HepG2 (cell line): Measurements from ENCODE around the gene RPS5. TPM values are rescaled to one million over a fixed set of nuclear protein-coding genes. Genes with fewer than 3 reads are reported as not detected.

Source experiments
- ELK4 ChIP-seq: sonication (generic); formaldehyde crosslinking; IDR thresholded peaks from 2 replicates; pipeline ENCODE4 v1.9.0; 2021; ENCODE audit warnings: missing genetic modification reagents, borderline replicate concordance
- EP300 ChIP-seq, 3 experiments: sonication (generic) in 1 of 3; formaldehyde crosslinking in 1 of 3; IDR thresholded peaks; 2 replicates each; pipeline versions ENCODE4 v1.5.1 to v1.6.1; 2011 to 2020; ENCODE audit warnings: low read depth in 2 of 3, low read length in 2 of 3, borderline replicate concordance in 1 of 3, improper control_type of control experiment in 1 of 3, mild to moderate bottlenecking in 1 of 3, missing genetic modification reagents in 1 of 3, moderate library complexity in 1 of 3
- MXD4 ChIP-seq: IDR thresholded peaks from 2 replicates; pipeline ENCODE4 v1.6.1; 2016; ENCODE audit warnings: mild to moderate bottlenecking, missing biosample characterization, missing genetic modification reagents
- PLSCR1 ChIP-seq: sonication (generic); formaldehyde crosslinking; IDR thresholded peaks from 2 replicates; pipeline ENCODE4 v1.5.0; 2020; ENCODE audit warnings: missing genetic modification reagents, mild to moderate bottlenecking, borderline replicate concordance
- SSRP1 ChIP-seq: IDR thresholded peaks from 2 replicates; pipeline ENCODE4 v1.6.1; 2016; ENCODE audit warnings: control low read depth
- STAG1 ChIP-seq: sonication (generic); formaldehyde crosslinking; IDR thresholded peaks from 2 replicates; pipeline ENCODE4 v1.4.0; 2020; ENCODE audit warnings: missing genetic modification reagents
- ZFY ChIP-seq: sonication (generic); formaldehyde crosslinking; IDR thresholded peaks from 2 replicates; pipeline ENCODE4 v1.4.0; 2020; ENCODE audit warnings: missing genetic modification reagents
- ZKSCAN5 ChIP-seq: sonication (generic); formaldehyde crosslinking; IDR thresholded peaks from 2 replicates; pipeline ENCODE4 v1.5.1; 2020; ENCODE audit warnings: mild to moderate bottlenecking, missing genetic modification reagents
- ZNF335 ChIP-seq: sonication (generic); formaldehyde crosslinking; IDR thresholded peaks from 2 replicates; pipeline ENCODE4 v1.4.0; 2020; ENCODE audit warnings: missing genetic modification reagents
- ZNF484 ChIP-seq: sonication (generic); formaldehyde crosslinking; IDR thresholded peaks from 2 replicates; pipeline ENCODE4 v1.5.1; 2020; ENCODE audit warnings: mild to moderate bottlenecking, low read depth, missing genetic modification reagents, borderline replicate concordance
- ZNF646 ChIP-seq: sonication (generic); formaldehyde crosslinking; IDR thresholded peaks from 2 replicates; pipeline ENCODE4 v1.9.0; 2021; ENCODE audit warnings: mild to moderate bottlenecking, missing genetic modification reagents
- ZNF775 ChIP-seq: sonication (generic); formaldehyde crosslinking; IDR thresholded peaks from 2 replicates; pipeline ENCODE4 v1.4.0; 2020; ENCODE audit warnings: missing genetic modification reagents, mild to moderate bottlenecking, moderate library complexity, borderline replicate concordance
- ZXDC ChIP-seq: sonication (generic); formaldehyde crosslinking; IDR thresholded peaks from 2 replicates; pipeline ENCODE4 v1.5.0; 2020; ENCODE audit warnings: mild to moderate bottlenecking, missing genetic modification reagents
- polyA plus RNA-seq, 8 experiments: library from polyadenylated mRNA; depleted of rRNA in 3 of 8; stranded (reverse) in 7 of 8; unstranded in 1 of 8; fragments of >200 nt; fragmentation: Illumina TruSeq in 4 of 8; extraction: Trizol in 4 of 8; gene quantifications; 2 replicates each; pipeline versions ENCODE4 v1.2.1 to v1.2.3, GENCODE V29; 2011 to 2016; ENCODE audit warnings: low read depth in 4 of 8, missing spikeins in 1 of 8, mixed read lengths in 1 of 8; ENCODE audit not compliant: insufficient read depth in 1 of 8
- total RNA-seq, 5 experiments: library from RNA; depleted of rRNA; stranded (reverse); fragments of >200 nt; fragmentation: Illumina TruSeq; extraction: Trizol; gene quantifications; 2 replicates each; pipeline ENCODE4 v1.2.3, GENCODE V29; 2016; ENCODE audit warnings: low read depth in 1 of 5
- TF ChIP-seq, protein P1 (sequence below): sonication (generic); formaldehyde crosslinking; IDR thresholded peaks from 2 replicates; pipeline ENCODE4 v1.9.0; 2022; ENCODE audit warnings: missing genetic modification reagents, mild to moderate bottlenecking, borderline replicate concordance

The RPS5 gene
- total and polyA plus RNA-seq, 2 of the 13 experiments (the other 11 are each of a cell fraction or from before 2014, with no cell fraction given) = 1,544 to 4,408 TPM

DNA sequence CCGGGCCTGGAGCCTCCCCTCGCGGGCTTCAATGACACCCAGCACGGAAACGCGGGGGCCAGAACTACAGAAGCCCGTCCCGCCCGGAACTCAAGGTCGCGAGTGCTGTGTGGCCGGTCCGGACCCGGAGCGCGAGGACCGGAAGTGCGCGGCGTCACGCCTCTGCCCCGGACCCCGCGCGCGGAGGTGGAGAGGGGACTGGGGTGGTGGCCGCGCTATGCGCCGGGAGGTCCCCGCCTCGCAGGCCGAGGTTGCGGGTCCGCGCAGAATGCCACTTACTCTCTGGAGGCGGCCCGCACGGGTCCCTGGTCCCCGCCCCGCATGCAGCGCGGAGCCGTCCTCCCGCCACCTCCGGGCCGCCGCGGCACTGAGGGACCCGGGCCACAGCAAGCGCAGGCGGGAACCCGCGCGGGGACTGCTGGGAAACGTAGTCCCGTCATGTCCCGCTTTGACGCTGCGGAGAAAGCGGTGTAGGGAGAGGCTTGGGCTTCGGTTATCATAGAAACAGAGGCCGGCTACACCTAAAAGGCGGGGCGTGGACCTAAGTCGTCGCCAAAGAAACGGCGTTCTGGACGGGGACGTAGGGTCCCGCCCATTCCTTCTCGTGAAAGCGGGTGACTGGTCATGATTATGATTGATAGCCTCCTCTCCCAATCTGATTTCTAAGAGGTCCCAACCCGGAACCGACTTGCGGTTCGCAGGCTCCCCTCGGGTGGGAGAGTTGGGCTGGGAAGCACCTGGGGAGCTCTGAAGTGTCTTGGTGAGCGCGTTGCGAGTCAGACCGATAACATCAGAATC lies 6.2 kb upstream of the RPS5 start, which contains the start of gene ZNF837 (continued):
- TF ChIP-seq ZNF484 (CRISPR knock-in tag) (no peak), EP300 (IDR thresholded peaks at IDR 0.05; ENCODE audit: low read depth in 2 of 2, low read length in 2 of 2) (peak in 1 of 2 experiments; percentile 53; a peak in 1 of 4 replicates), EP300 (CRISPR knock-in tag; IDR thresholded peaks at IDR 0.05; ENCODE audit: borderline replicate concordance) (0 out of 2 replicates have a peak, but pooled peaks have one; percentile 15), ZXDC (CRISPR knock-in tag) (peak; percentile 88; the same call in 1 of the 2 replicates), MXD4 (CRISPR knock-in tag) (peak; percentile 95), STAG1 (CRISPR knock-in tag) (peak; percentile 33; the same call in 1 of the 2 replicates), SSRP1 (CRISPR knock-in tag) (no peak), ZNF335 (CRISPR knock-in tag) (peak; percentile 94), PLSCR1 (no peak), ZFY (CRISPR knock-in tag) (peak; percentile 97), ELK4 (CRISPR knock-in tag) (0 out of 2 replicates have a peak, but pooled peaks have one; percentile 73), ZNF775 (CRISPR knock-in tag) (no peak), ZKSCAN5 (CRISPR knock-in tag) (no peak), ZNF646 (peak; percentile 34; the same call in 1 of the 2 replicates)
- TF ChIP-seq, protein P1, sequence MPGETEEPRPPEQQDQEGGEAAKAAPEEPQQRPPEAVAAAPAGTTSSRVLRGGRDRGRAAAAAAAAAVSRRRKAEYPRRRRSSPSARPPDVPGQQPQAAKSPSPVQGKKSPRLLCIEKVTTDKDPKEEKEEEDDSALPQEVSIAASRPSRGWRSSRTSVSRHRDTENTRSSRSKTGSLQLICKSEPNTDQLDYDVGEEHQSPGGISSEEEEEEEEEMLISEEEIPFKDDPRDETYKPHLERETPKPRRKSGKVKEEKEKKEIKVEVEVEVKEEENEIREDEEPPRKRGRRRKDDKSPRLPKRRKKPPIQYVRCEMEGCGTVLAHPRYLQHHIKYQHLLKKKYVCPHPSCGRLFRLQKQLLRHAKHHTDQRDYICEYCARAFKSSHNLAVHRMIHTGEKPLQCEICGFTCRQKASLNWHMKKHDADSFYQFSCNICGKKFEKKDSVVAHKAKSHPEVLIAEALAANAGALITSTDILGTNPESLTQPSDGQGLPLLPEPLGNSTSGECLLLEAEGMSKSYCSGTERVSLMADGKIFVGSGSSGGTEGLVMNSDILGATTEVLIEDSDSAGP (CRISPR knock-in tag) = peak; percentile 98
